K562 (cell line): ENCODE data around the gene DENND6B. TPM values are rescaled to one million over a fixed set of nuclear protein-coding genes. Genes with fewer than 3 reads are reported as not detected.
A peak's percentile ranks its signal among the peaks of the same experiment; 100 is the strongest.

Source experiments
- ATF7 ChIP-seq: fragments of 450-650 bp; IDR thresholded peaks from 2 replicates; pipeline ENCODE4 v1.7.1; 2014; ENCODE audit warnings: mild to moderate bottlenecking, moderate library complexity
- BRCA1 ChIP-seq, 2 experiments: fragments of 450-650 bp in 1 of 2; sonication (generic) in 1 of 2; formaldehyde crosslinking in 1 of 2; IDR thresholded peaks; 2 replicates each; pipeline versions ENCODE4 v1.5.0 to v1.6.1; 2017 to 2020; ENCODE audit warnings: mild to moderate bottlenecking in 1 of 2, missing genetic modification reagents in 1 of 2
- HMGN3 ChIP-seq: IDR thresholded peaks from 2 replicates; pipeline ENCODE4 v1.6.1; 2011; ENCODE audit warnings: borderline replicate concordance, low read depth, mild to moderate bottlenecking, mixed read lengths, low read length; ENCODE audit not compliant: insufficient read length; ENCODE audit errors: extremely low read depth
- HNRNPL ChIP-seq: fragments of 200-400 bp; formaldehyde crosslinking; IDR thresholded peaks from 2 replicates; pipeline ENCODE4 v1.6.1; 2017; ENCODE audit warnings: low read depth, mild to moderate bottlenecking, low read length
- KDM1A ChIP-seq, 2 experiments: fragments of 450-650 bp; IDR thresholded peaks; 2 replicates each; pipeline ENCODE4 v1.6.1; 2016; ENCODE audit warnings: mild to moderate bottlenecking in 2 of 2
- KDM2B ChIP-seq: fragments of 250-450 bp; sonication (Bioruptor Pico); IDR thresholded peaks from 2 replicates; pipeline ENCODE4 v1.8.0; 2021; ENCODE audit warnings: mild to moderate bottlenecking, moderate library complexity
- MECOM ChIP-seq: fragments of 250-450 bp; sonication (Bioruptor Pico); IDR thresholded peaks from 2 replicates; pipeline ENCODE4 v1.8.0; 2022; ENCODE audit warnings: inconsistent platforms
- TEAD4 ChIP-seq, 2 experiments: sonication (generic) in 1 of 2; formaldehyde crosslinking in 1 of 2; IDR thresholded peaks; 2 replicates each; pipeline versions ENCODE4 v1.6.1 to v1.8.0; 2012 to 2022; ENCODE audit warnings: borderline replicate concordance in 1 of 2, inconsistent platforms in 1 of 2, low read length in 1 of 2, mild to moderate bottlenecking in 1 of 2, missing genetic modification reagents in 1 of 2
- ZBTB17 ChIP-seq: fragments of 450-650 bp; formaldehyde crosslinking; IDR thresholded peaks from 2 replicates; pipeline ENCODE4 v1.4.0; 2020; ENCODE audit warnings: mild to moderate bottlenecking
- polyA plus RNA-seq, 8 experiments: library from polyadenylated mRNA; depleted of rRNA in 4 of 8; stranded (reverse) in 5 of 8; unstranded in 3 of 8; fragments of >200 nt; fragmentation: Nextera tagmentation in 2 of 8; fragmentation: Illumina TruSeq in 1 of 8; extraction: Ambion mirVana in 2 of 8; extraction: Trizol in 1 of 8; gene quantifications; 2 replicates each; pipeline versions ENCODE4 v1.2.1 to v1.2.3, GENCODE V29; 2011 to 2014; ENCODE audit warnings: inconsistent platforms in 1 of 8, missing spikeins in 1 of 8
- total RNA-seq, 7 experiments: library from RNA; depleted of rRNA in 6 of 7; stranded (reverse); fragments of >200 nt in 6 of 7; fragmentation: Illumina TruSeq in 2 of 7; extraction: Trizol in 2 of 7; gene quantifications; 2 replicates each; pipeline versions ENCODE4 v1.2.1 to v1.2.3, GENCODE V29; 2011 to 2021; ENCODE audit warnings: low replicate concordance in 1 of 7
- TF ChIP-seq, protein P1 (sequence below): sonication (generic); formaldehyde crosslinking; IDR thresholded peaks from 2 replicates; pipeline ENCODE4 v1.8.1; 2023; ENCODE audit warnings: missing genetic modification reagents, mild to moderate bottlenecking, borderline replicate concordance

Gene DENND6B
- total and polyA plus RNA-seq, 9 of the 15 experiments (the other 6 are each of a cell fraction or from before 2014, with no cell fraction given), result 0.07 to 3.7 (median 1.5) TPM

DNA sequence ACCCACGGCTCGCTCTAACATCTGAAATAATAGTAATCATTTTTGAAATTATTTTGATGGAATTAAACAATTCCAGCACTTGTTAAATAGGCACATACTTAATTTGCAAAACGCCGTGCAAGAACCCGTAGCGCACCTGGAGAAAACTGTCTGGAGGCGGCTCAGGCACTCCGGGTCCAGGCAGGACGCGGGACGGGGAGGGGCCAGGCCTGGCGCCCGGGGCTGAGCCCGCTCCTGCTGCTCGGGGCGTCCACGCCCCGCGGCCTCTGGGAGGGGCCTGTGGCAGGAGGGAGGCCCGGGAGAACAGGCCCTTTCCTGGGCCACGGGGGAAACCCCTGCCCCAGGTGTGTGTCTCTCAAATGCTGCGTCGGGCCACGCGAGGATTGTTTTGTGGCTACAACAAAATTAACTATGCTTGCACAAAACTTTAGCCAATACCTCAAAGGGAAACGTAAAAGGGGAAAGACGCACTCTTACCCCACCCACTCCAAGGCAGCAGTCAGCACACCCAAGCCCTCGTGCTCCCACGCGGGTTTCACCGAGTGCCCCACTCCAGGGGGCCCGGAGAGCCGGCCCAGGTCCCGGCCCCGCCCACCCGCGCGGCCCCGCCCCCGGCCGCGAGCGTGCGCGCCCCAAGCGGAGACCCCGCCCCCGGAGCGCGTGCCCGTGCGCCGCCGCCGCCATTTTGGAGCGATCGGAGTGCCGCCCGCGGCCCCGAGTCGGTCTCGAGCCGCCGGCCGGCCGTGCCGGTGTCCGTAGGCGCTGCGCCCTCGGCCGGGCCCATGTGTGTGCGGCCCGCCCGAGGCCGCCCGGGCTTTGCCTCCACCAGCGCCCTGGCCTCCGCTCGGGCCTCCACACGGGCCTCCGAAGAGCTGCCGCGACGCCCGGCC is 16.1 kb upstream of the DENND6B start, which contains the start of gene PPP6R2 (continued):
- no peak for TF ChIP-seq BRCA1 (IDR thresholded peaks at IDR 0.05)
- TF ChIP-seq BRCA1 (CRISPR knock-in tag; IDR thresholded peaks at IDR 0.05), result no peak
- no peak for TF ChIP-seq ZBTB17 (CRISPR knock-in tag)
- TF ChIP-seq ATF7, result 0 out of 2 replicates have a peak, but pooled peaks have one; percentile 2
- 0 out of 4 replicates have a peak, but pooled peaks of 1 of the 2 experiments have one; percentile 8 for TF ChIP-seq KDM1A (IDR thresholded peaks at IDR 0.05)
- peak; percentile 49; the same call in 1 of the 2 replicates for TF ChIP-seq HNRNPL
- peak; percentile 18 for TF ChIP-seq HMGN3
- no peak for TF ChIP-seq KDM2B
- no peak; the same call in 1 of the 2 replicates for TF ChIP-seq TEAD4 (IDR thresholded peaks at IDR 0.05; ENCODE audit: low read length)
- no peak for TF ChIP-seq TEAD4 (CRISPR knock-in tag; IDR thresholded peaks at IDR 0.05; ENCODE audit: borderline replicate concordance)
- TF ChIP-seq, protein P1, sequence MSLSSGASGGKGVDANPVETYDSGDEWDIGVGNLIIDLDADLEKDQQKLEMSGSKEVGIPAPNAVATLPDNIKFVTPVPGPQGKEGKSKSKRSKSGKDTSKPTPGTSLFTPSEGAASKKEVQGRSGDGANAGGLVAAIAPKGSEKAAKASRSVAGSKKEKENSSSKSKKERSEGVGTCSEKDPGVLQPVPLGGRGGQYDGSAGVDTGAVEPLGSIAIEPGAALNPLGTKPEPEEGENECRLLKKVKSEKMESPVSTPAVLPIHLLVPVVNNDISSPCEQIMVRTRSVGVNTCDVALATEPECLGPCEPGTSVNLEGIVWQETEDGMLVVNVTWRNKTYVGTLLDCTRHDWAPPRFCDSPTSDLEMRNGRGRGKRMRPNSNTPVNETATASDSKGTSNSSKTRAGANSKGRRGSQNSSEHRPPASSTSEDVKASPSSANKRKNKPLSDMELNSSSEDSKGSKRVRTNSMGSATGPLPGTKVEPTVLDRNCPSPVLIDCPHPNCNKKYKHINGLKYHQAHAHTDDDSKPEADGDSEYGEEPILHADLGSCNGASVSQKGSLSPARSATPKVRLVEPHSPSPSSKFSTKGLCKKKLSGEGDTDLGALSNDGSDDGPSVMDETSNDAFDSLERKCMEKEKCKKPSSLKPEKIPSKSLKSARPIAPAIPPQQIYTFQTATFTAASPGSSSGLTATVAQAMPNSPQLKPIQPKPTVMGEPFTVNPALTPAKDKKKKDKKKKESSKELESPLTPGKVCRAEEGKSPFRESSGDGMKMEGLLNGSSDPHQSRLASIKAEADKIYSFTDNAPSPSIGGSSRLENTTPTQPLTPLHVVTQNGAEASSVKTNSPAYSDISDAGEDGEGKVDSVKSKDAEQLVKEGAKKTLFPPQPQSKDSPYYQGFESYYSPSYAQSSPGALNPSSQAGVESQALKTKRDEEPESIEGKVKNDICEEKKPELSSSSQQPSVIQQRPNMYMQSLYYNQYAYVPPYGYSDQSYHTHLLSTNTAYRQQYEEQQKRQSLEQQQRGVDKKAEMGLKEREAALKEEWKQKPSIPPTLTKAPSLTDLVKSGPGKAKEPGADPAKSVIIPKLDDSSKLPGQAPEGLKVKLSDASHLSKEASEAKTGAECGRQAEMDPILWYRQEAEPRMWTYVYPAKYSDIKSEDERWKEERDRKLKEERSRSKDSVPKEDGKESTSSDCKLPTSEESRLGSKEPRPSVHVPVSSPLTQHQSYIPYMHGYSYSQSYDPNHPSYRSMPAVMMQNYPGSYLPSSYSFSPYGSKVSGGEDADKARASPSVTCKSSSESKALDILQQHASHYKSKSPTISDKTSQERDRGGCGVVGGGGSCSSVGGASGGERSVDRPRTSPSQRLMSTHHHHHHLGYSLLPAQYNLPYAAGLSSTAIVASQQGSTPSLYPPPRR (CRISPR knock-in tag), result no peak
- no peak for TF ChIP-seq MECOM (CRISPR knock-in tag)
